ENCODE results near the gene GPR157.
A peak's percentile ranks its signal among the peaks of the same experiment; 100 is the strongest.
"Not testable (repeated sequence)": the region's sequence is repeated elsewhere in the genome, so short reads cannot be mapped to it uniquely, and the experiment has no call there.

The GPR157 gene

GRCh38 chr1:9128166-9128519 is 759 bp downstream of the GPR157 start:
- Histone ChIP-seq H3K27ac (no peak overlapping the region), H3K4me1 (ENCODE audit: low read depth, poor library complexity, severe bottlenecking) (peaks cover 8% of the 10 kb centered on the region), H2AFZ (ENCODE audit: low read depth) (peak overlapping the region; percentile 72), H4K20me1 (ENCODE audit: insufficient read depth) (no peaks in the 10 kb centered on the region), H3K4me3 (IDR thresholded peaks at IDR 0.05; ENCODE audit: insufficient read depth, low read depth, low read length) (no peak overlapping the region), H3K79me2 (ENCODE audit: insufficient read depth, low read depth) (no peaks in the 10 kb centered on the region), H3K27me3 (ENCODE audit: insufficient read depth, low read depth) (0 out of 2 replicates have a peak, but pooled peaks cover 3% of the 10 kb centered on the region), H3K9ac (no peak overlapping the region; the same call in 1 of the 2 replicates), H3K4me2 (peak overlapping the region; percentile 72; the same call in 1 of the 2 replicates), H3K36me3 (ENCODE audit: insufficient read depth) (no peaks in the 10 kb centered on the region)
- no peak for TF ChIP-seq CTCF (conservative IDR thresholded peaks at IDR 0.05; ENCODE audit: low read depth, low read length)

GRCh38 chr1:9127395-9128165 is 1.3 kb downstream of the GPR157 start:
- H3K4me2 ChIP-seq, result peak overlapping the region; percentile 72; the same call in 1 of the 2 replicates
- 0 out of 2 replicates have a peak, but pooled peaks cover 3% of the 10 kb centered on the region for H3K27me3 ChIP-seq (ENCODE audit: insufficient read depth, low read depth)
- no peak overlapping the region for H3K27ac ChIP-seq
- H3K36me3 ChIP-seq (ENCODE audit: insufficient read depth), result no peaks in the 10 kb centered on the region
- no peak overlapping the region for H3K9ac ChIP-seq
- no peaks in the 10 kb centered on the region for H4K20me1 ChIP-seq (ENCODE audit: insufficient read depth)
- H2AFZ ChIP-seq (ENCODE audit: low read depth), result peak overlapping the region; percentile 72; the same call in 1 of the 2 replicates
- peaks cover 10% of the 10 kb centered on the region for H3K4me1 ChIP-seq (ENCODE audit: low read depth, poor library complexity, severe bottlenecking)
- TF ChIP-seq CTCF (conservative IDR thresholded peaks at IDR 0.05; ENCODE audit: low read depth, low read length), result no peak
- no peaks in the 10 kb centered on the region for H3K79me2 ChIP-seq (ENCODE audit: insufficient read depth, low read depth)
- no peak overlapping the region for H3K4me3 ChIP-seq (IDR thresholded peaks at IDR 0.05; ENCODE audit: insufficient read depth, low read depth, low read length)

- H3K4me2 ChIP-seq, result no peak overlapping the region
- H3K27ac ChIP-seq, result no peak overlapping the region
- no peak overlapping the region for H3K4me3 ChIP-seq (IDR thresholded peaks at IDR 0.05; ENCODE audit: insufficient read depth, low read depth, low read length)
- H3K9ac ChIP-seq, result no peak overlapping the region
- H4K20me1 ChIP-seq (ENCODE audit: insufficient read depth), result no peaks in the 10 kb centered on the region
- H3K27me3 ChIP-seq (ENCODE audit: insufficient read depth, low read depth), result no peaks in the 10 kb centered on the region
- no peaks in the 10 kb centered on the region for H3K36me3 ChIP-seq (ENCODE audit: insufficient read depth)
- no peak for TF ChIP-seq CTCF (conservative IDR thresholded peaks at IDR 0.05; ENCODE audit: low read depth, low read length)
- H2AFZ ChIP-seq (ENCODE audit: low read depth), result no peak overlapping the region
- no peaks in the 10 kb centered on the region for H3K79me2 ChIP-seq (ENCODE audit: insufficient read depth, low read depth)
- peaks cover 10% of the 10 kb centered on the region for H3K4me1 ChIP-seq (ENCODE audit: low read depth, poor library complexity, severe bottlenecking)
These were observed 2.4 kb downstream of the GPR157 start for GRCh38 chr1:9126511-9126910.

- H3K27ac ChIP-seq; H3K36me3 ChIP-seq (ENCODE audit: insufficient read depth); H4K20me1 ChIP-seq (ENCODE audit: insufficient read depth); H3K79me2 ChIP-seq (ENCODE audit: insufficient read depth, low read depth); H3K27me3 ChIP-seq (ENCODE audit: insufficient read depth, low read depth); H3K4me3 ChIP-seq (IDR thresholded peaks at IDR 0.05; ENCODE audit: insufficient read depth, low read depth, low read length); H3K4me2 ChIP-seq; H3K9ac ChIP-seq; H2AFZ ChIP-seq (ENCODE audit: low read depth): not testable (repeated sequence)
- peaks cover 10% of the 10 kb centered on the region for H3K4me1 ChIP-seq (ENCODE audit: low read depth, poor library complexity, severe bottlenecking)
These were observed 3.1 kb downstream of the GPR157 start for GRCh38 chr1:9125847-9126246.

- Histone ChIP-seq H3K4me2 (no peak overlapping the region), H3K79me2 (ENCODE audit: insufficient read depth, low read depth) (no peaks in the 10 kb centered on the region), H3K36me3 (ENCODE audit: insufficient read depth) (no peaks in the 10 kb centered on the region)
These were observed 3.6 kb downstream of the GPR157 start for GRCh38 chr1:9125325-9125724.

GRCh38 chr1:9124389-9124788 is 4.5 kb downstream of the GPR157 start:
- not testable (repeated sequence) for H3K36me3 ChIP-seq (ENCODE audit: insufficient read depth); H3K27ac ChIP-seq; H3K4me1 ChIP-seq (ENCODE audit: low read depth, poor library complexity, severe bottlenecking); H3K4me3 ChIP-seq (IDR thresholded peaks at IDR 0.05; ENCODE audit: insufficient read depth, low read depth, low read length); H2AFZ ChIP-seq (ENCODE audit: low read depth); H3K79me2 ChIP-seq (ENCODE audit: insufficient read depth, low read depth); H4K20me1 ChIP-seq (ENCODE audit: insufficient read depth); H3K4me2 ChIP-seq; H3K9ac ChIP-seq; H3K27me3 ChIP-seq (ENCODE audit: insufficient read depth, low read depth)

More at GRCh38 chr1:9125325-9125724, 3.6 kb downstream of the GPR157 start:
- Histone ChIP-seq H4K20me1 (ENCODE audit: insufficient read depth) (no peaks in the 10 kb centered on the region), H3K9ac (no peak overlapping the region), H2AFZ (ENCODE audit: low read depth) (no peak overlapping the region), H3K27me3 (ENCODE audit: insufficient read depth, low read depth) (no peaks in the 10 kb centered on the region), H3K4me3 (IDR thresholded peaks at IDR 0.05; ENCODE audit: insufficient read depth, low read depth, low read length) (no peak overlapping the region), H3K27ac (no peak overlapping the region), H3K4me1 (ENCODE audit: low read depth, poor library complexity, severe bottlenecking) (peaks cover 10% of the 10 kb centered on the region)
- TF ChIP-seq CTCF (conservative IDR thresholded peaks at IDR 0.05; ENCODE audit: low read depth, low read length), result no peak

- H3K79me2 ChIP-seq (ENCODE audit: insufficient read depth, low read depth); H3K36me3 ChIP-seq (ENCODE audit: insufficient read depth); H3K4me2 ChIP-seq; H4K20me1 ChIP-seq (ENCODE audit: insufficient read depth); H3K4me1 ChIP-seq (ENCODE audit: low read depth, poor library complexity, severe bottlenecking); H3K27me3 ChIP-seq (ENCODE audit: insufficient read depth, low read depth); H3K4me3 ChIP-seq (IDR thresholded peaks at IDR 0.05; ENCODE audit: insufficient read depth, low read depth, low read length); H3K27ac ChIP-seq; H3K9ac ChIP-seq; H2AFZ ChIP-seq (ENCODE audit: low read depth): not testable (repeated sequence)
These were observed 5.2 kb downstream of the GPR157 start for GRCh38 chr1:9123665-9124064.
